IPS-18c (cell line): ENCODE results near the gene MAGI2.

ENCODE experiments used
- H3K4me3 ChIP-seq: 2 replicates; pipeline ENCODE4 v1.7.0; 2013; ENCODE audit warnings: low read depth, mild to moderate bottlenecking, low read length, moderate library complexity; ENCODE audit not compliant: insufficient read depth
- H3K9me3 ChIP-seq: one replicate; pipeline ENCODE4 v1.6.1; 2013; ENCODE audit warnings: mild to moderate bottlenecking, low read length, moderate library complexity; ENCODE audit not compliant: control insufficient read depth, insufficient read depth

The MAGI2 gene

GRCh38 chr7:79180533-79180932, 272.9 kb downstream of the MAGI2 start:
- no peak overlapping the region for H3K4me3 ChIP-seq

GRCh38 chr7:79176859-79177477, 276.5 kb downstream of the MAGI2 start:
- no peaks in the 10 kb centered on the region for H3K9me3 ChIP-seq
- H3K4me3 ChIP-seq: no peak overlapping the region

More at GRCh38 chr7:79180533-79180932, 272.9 kb downstream of the MAGI2 start:
- no peaks in the 10 kb centered on the region for H3K9me3 ChIP-seq

GRCh38 chr7:79175374-79175773, 278.1 kb downstream of the MAGI2 start:
- Histone ChIP-seq H3K9me3 (no peaks in the 10 kb centered on the region), H3K4me3 (no peak overlapping the region)

- no peak overlapping the region for H3K4me3 ChIP-seq
- peaks cover 2% of the 10 kb centered on the region for H3K9me3 ChIP-seq
Observed at GRCh38 chr7:79165225-79165624, 288.2 kb downstream of the MAGI2 start.

- Histone ChIP-seq H3K9me3 (peaks cover 2% of the 10 kb centered on the region), H3K4me3 (no peak overlapping the region)
Observed at GRCh38 chr7:79159040-79159664, 294.3 kb downstream of the MAGI2 start.

- peaks cover 2% of the 10 kb centered on the region for H3K9me3 ChIP-seq
- no peak overlapping the region for H3K4me3 ChIP-seq
Observed at GRCh38 chr7:79157281-79157680, 296.2 kb downstream of the MAGI2 start.

GRCh38 chr7:79149831-79150230, 303.6 kb downstream of the MAGI2 start:
- H3K4me3 ChIP-seq: no peak overlapping the region
- no peaks in the 10 kb centered on the region for H3K9me3 ChIP-seq

GRCh38 chr7:79142706-79143105, 310.8 kb downstream of the MAGI2 start:
- Histone ChIP-seq H3K4me3 (no peak overlapping the region), H3K9me3 (no peaks in the 10 kb centered on the region)

GRCh38 chr7:79141252-79141651, 312.2 kb downstream of the MAGI2 start:
- H3K4me3 ChIP-seq: no peak overlapping the region

GRCh38 chr7:79137942-79138341, 315.5 kb downstream of the MAGI2 start:
- Histone ChIP-seq H3K9me3 (no peaks in the 10 kb centered on the region), H3K4me3 (no peak overlapping the region)

More at GRCh38 chr7:79141252-79141651, 312.2 kb downstream of the MAGI2 start:
- H3K9me3 ChIP-seq: no peaks in the 10 kb centered on the region

GRCh38 chr7:79132844-79133451, 320.5 kb downstream of the MAGI2 start:
- no peak overlapping the region for H3K4me3 ChIP-seq
- H3K9me3 ChIP-seq: no peaks in the 10 kb centered on the region

- no peak overlapping the region for H3K4me3 ChIP-seq
- H3K9me3 ChIP-seq: no peaks in the 10 kb centered on the region
Observed at GRCh38 chr7:79130715-79131114, 322.8 kb downstream of the MAGI2 start.

- no peak overlapping the region for H3K4me3 ChIP-seq
- no peaks in the 10 kb centered on the region for H3K9me3 ChIP-seq
Observed at GRCh38 chr7:79124331-79124730, 329.1 kb downstream of the MAGI2 start.

- H3K9me3 ChIP-seq: peaks cover 2% of the 10 kb centered on the region
- H3K4me3 ChIP-seq: no peak overlapping the region
Observed at GRCh38 chr7:79118143-79118542, 335.3 kb downstream of the MAGI2 start.

GRCh38 chr7:79096361-79096805, 357.1 kb downstream of the MAGI2 start:
- Histone ChIP-seq H3K9me3 (no peaks in the 10 kb centered on the region), H3K4me3 (no peak overlapping the region)

GRCh38 chr7:79093421-79093820, 360.0 kb downstream of the MAGI2 start:
- Histone ChIP-seq H3K9me3 (no peaks in the 10 kb centered on the region), H3K4me3 (no peak overlapping the region)

GRCh38 chr7:79091661-79092060, 361.8 kb downstream of the MAGI2 start:
- H3K4me3 ChIP-seq: no peak overlapping the region
- H3K9me3 ChIP-seq: no peaks in the 10 kb centered on the region

GRCh38 chr7:79091011-79091410, 362.5 kb downstream of the MAGI2 start:
- no peak overlapping the region for H3K4me3 ChIP-seq
- H3K9me3 ChIP-seq: no peaks in the 10 kb centered on the region
